Tibial nerve (tissue), 4 donors: ENCODE results near the gene FBXL20.

Experiments
- EP300 ChIP-seq, 2 donors: sonication (generic); formaldehyde crosslinking; IDR thresholded peaks; one replicate each; pipeline ENCODE4 v1.6.1; 2017; ENCODE audit warnings: antibody characterized with exemption in 2 of 2, mild to moderate bottlenecking in 1 of 2
- TF ChIP-seq, protein P1 (sequence below), 5 experiments: fragments of 200-600 bp in 3 of 5; fragments of 450-650 bp in 2 of 5; sonication (generic) in 3 of 5; IDR thresholded peaks; one replicate each; pipeline ENCODE4 v1.5.1; 2016 to 2019; ENCODE audit warnings: antibody characterized with exemption in 5 of 5, mild to moderate bottlenecking in 3 of 5, moderate library complexity in 2 of 5

DNA sequence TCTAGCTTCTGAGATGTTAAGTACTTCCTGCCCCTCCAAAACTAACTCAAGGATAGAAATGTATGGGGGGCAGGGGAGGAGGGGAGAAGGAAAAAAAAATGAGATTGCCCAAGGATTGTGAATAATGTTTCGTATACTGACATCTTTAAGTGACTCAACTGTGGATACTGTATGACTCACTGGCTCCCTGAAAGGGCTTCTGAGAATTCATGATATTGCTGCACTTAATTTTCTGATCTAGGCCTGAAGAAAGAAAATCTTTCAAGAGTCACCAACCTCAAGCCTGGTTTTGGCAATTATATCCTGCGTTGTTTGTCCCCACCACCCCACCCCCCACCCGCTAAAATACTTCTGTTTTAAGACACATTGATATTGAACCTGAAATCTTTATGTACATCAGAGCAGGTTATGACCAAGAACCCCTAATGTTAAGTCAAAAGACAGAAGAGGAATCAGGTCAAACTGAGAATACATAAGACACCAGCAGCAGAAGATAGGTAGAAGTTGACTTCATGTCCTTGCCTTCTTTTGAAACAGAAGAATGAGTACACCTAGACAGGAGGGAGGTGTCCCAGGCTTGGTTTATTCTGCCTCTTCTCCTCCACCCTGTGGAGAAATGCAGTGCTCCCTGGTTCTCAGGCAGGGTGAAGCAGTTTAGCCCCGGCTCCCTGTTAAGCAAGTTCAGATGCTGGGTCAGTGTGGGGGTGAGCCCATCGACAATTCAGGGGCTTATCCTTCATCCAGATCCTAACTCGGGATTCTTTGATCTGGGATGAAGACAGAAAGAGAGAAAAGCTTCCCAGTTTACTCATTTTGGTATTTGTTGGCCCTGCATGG, 3.3 kb upstream of the FBXL20 start:
- TF ChIP-seq, protein P1, sequence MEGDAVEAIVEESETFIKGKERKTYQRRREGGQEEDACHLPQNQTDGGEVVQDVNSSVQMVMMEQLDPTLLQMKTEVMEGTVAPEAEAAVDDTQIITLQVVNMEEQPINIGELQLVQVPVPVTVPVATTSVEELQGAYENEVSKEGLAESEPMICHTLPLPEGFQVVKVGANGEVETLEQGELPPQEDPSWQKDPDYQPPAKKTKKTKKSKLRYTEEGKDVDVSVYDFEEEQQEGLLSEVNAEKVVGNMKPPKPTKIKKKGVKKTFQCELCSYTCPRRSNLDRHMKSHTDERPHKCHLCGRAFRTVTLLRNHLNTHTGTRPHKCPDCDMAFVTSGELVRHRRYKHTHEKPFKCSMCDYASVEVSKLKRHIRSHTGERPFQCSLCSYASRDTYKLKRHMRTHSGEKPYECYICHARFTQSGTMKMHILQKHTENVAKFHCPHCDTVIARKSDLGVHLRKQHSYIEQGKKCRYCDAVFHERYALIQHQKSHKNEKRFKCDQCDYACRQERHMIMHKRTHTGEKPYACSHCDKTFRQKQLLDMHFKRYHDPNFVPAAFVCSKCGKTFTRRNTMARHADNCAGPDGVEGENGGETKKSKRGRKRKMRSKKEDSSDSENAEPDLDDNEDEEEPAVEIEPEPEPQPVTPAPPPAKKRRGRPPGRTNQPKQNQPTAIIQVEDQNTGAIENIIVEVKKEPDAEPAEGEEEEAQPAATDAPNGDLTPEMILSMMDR (IDR thresholded peaks at IDR 0.05): no peak
- TF ChIP-seq EP300 (IDR thresholded peaks at IDR 0.05): no peak
